Loucy (cell line): ENCODE results near the gene MAP4K2.

Experiments used
- H2AFZ ChIP-seq: fragments of 200-600 bp; sonication (generic); 2 replicates; pipeline ENCODE4 v1.6.0; 2016; ENCODE audit warnings: antibody characterized with exemption, mild to moderate bottlenecking, low read length, moderate library complexity
- H3F3A ChIP-seq: fragments of 200-600 bp; 2 replicates; pipeline ENCODE4 v1.6.0; 2016; ENCODE audit warnings: antibody characterized with exemption, low read depth, mild to moderate bottlenecking
- H3K27me3 ChIP-seq: fragments of 200-600 bp; sonication (generic); 2 replicates; pipeline ENCODE4 v1.6.1; 2014; ENCODE audit warnings: low read length, mild to moderate bottlenecking; ENCODE audit not compliant: insufficient read depth, poor library complexity, severe bottlenecking
- H3K36me3 ChIP-seq: fragments of 200-600 bp; sonication (generic); 2 replicates; pipeline ENCODE4 v1.6.1; 2016; ENCODE audit warnings: low read length; ENCODE audit not compliant: insufficient read depth
- H3K4me1 ChIP-seq: fragments of 200-600 bp; sonication (generic); 2 replicates; pipeline ENCODE4 v1.5.1; 2014; ENCODE audit warnings: low read length, mild to moderate bottlenecking; ENCODE audit not compliant: insufficient read depth, poor library complexity, severe bottlenecking
- H3K4me2 ChIP-seq: fragments of 200-600 bp; sonication (generic); 2 replicates; pipeline ENCODE4 v1.6.0; 2014; ENCODE audit warnings: antibody characterized with exemption, low read length, low read depth, mild to moderate bottlenecking; ENCODE audit not compliant: poor library complexity, severe bottlenecking
- H3K4me3 ChIP-seq: fragments of 200-600 bp; sonication (generic); 2 replicates; pipeline ENCODE4 v1.5.1; 2014; ENCODE audit warnings: low read length, mild to moderate bottlenecking, mixed read lengths; ENCODE audit not compliant: poor library complexity, severe bottlenecking
- H3K79me2 ChIP-seq: fragments of 200-600 bp; sonication (generic); 2 replicates; pipeline ENCODE4 v1.6.1; 2014; ENCODE audit warnings: low read length; ENCODE audit not compliant: insufficient read depth
- H3K9ac ChIP-seq: fragments of 200-600 bp; sonication (generic); 2 replicates; pipeline ENCODE4 v1.6.0; 2014; ENCODE audit warnings: mild to moderate bottlenecking, low read depth, low read length, moderate library complexity; ENCODE audit not compliant: poor library complexity, severe bottlenecking
- H3K9me2 ChIP-seq: fragments of 200-600 bp; sonication (generic); replicated peaks from 2 replicates; pipeline ENCODE4 v1.6.1; 2016; ENCODE audit warnings: low read depth, low read length, mixed read lengths
- H3K9me3 ChIP-seq: fragments of 200-600 bp; sonication (generic); 2 replicates; pipeline ENCODE4 v1.6.1; 2014; ENCODE audit warnings: mild to moderate bottlenecking, antibody characterized with exemption, low read length, low read depth; ENCODE audit not compliant: insufficient read depth
- H4K20me1 ChIP-seq: fragments of 200-600 bp; sonication (generic); 2 replicates; pipeline ENCODE4 v1.6.0; 2014; ENCODE audit warnings: antibody characterized with exemption, low read length, mild to moderate bottlenecking; ENCODE audit not compliant: insufficient read depth, poor library complexity, severe bottlenecking
- EZH2phosphoT487 ChIP-seq: fragments of 200-600 bp; IDR thresholded peaks from 2 replicates; pipeline ENCODE4 v1.6.1; 2018; ENCODE audit warnings: antibody characterized with exemption, mild to moderate bottlenecking, moderate library complexity, borderline replicate concordance
- TF ChIP-seq, protein P1 (sequence below): fragments of 200-600 bp; sonication (generic); conservative IDR thresholded peaks from 2 replicates; pipeline ENCODE4 v1.5.1; 2014; ENCODE audit warnings: mild to moderate bottlenecking, antibody characterized with exemption, low read length

Gene MAP4K2

GRCh38 chr11:64770120-64770519 is 32.9 kb downstream of the MAP4K2 start:
- no peak overlapping the region for H3K4me3 ChIP-seq
- H4K20me1 ChIP-seq, result peaks cover 98% of the 10 kb centered on the region
- H3F3A ChIP-seq, result peaks cover 38% of the 10 kb centered on the region
- H3K9me3 ChIP-seq, result no peaks in the 10 kb centered on the region
- H3K27me3 ChIP-seq, result no peaks in the 10 kb centered on the region
- H2AFZ ChIP-seq, result no peak overlapping the region
- H3K4me2 ChIP-seq, result no peak overlapping the region
- no peaks in the 10 kb centered on the region for H3K9me2 ChIP-seq
- peaks cover 52% of the 10 kb centered on the region for H3K4me1 ChIP-seq
- no peak overlapping the region for H3K9ac ChIP-seq
- TF ChIP-seq, protein P1, sequence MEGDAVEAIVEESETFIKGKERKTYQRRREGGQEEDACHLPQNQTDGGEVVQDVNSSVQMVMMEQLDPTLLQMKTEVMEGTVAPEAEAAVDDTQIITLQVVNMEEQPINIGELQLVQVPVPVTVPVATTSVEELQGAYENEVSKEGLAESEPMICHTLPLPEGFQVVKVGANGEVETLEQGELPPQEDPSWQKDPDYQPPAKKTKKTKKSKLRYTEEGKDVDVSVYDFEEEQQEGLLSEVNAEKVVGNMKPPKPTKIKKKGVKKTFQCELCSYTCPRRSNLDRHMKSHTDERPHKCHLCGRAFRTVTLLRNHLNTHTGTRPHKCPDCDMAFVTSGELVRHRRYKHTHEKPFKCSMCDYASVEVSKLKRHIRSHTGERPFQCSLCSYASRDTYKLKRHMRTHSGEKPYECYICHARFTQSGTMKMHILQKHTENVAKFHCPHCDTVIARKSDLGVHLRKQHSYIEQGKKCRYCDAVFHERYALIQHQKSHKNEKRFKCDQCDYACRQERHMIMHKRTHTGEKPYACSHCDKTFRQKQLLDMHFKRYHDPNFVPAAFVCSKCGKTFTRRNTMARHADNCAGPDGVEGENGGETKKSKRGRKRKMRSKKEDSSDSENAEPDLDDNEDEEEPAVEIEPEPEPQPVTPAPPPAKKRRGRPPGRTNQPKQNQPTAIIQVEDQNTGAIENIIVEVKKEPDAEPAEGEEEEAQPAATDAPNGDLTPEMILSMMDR, result no peak
- TF ChIP-seq EZH2phosphoT487, result no peak
- peaks cover 98% of the 10 kb centered on the region for H3K36me3 ChIP-seq
- H3K79me2 ChIP-seq, result peaks cover 93% of the 10 kb centered on the region

GRCh38 chr11:64769283-64769682 is 33.7 kb downstream of the MAP4K2 start:
- Histone ChIP-seq H3K36me3 (peaks cover 98% of the 10 kb centered on the region), H3K4me2 (no peak overlapping the region), H3K27me3 (no peaks in the 10 kb centered on the region), H4K20me1 (peaks cover 99% of the 10 kb centered on the region), H3K9me3 (no peaks in the 10 kb centered on the region), H3K9ac (no peak overlapping the region), H3K4me3 (no peak overlapping the region), H3F3A (peaks cover 44% of the 10 kb centered on the region), H3K9me2 (no peaks in the 10 kb centered on the region), H3K4me1 (peaks cover 54% of the 10 kb centered on the region), H3K79me2 (peaks cover 93% of the 10 kb centered on the region), H2AFZ (no peak overlapping the region)
- TF ChIP-seq EZH2phosphoT487, result no peak
- TF ChIP-seq, protein P1, result no peak

- no peaks in the 10 kb centered on the region for H3K9me3 ChIP-seq
- no peak overlapping the region for H3K9ac ChIP-seq
- peaks cover 99% of the 10 kb centered on the region for H4K20me1 ChIP-seq
- no peak overlapping the region for H3K4me3 ChIP-seq
- no peak for TF ChIP-seq EZH2phosphoT487
- TF ChIP-seq, protein P1, result no peak
- peaks cover 54% of the 10 kb centered on the region for H3K4me1 ChIP-seq
- peaks cover 90% of the 10 kb centered on the region for H3K79me2 ChIP-seq
- H3K36me3 ChIP-seq, result peaks cover 96% of the 10 kb centered on the region
- no peak overlapping the region for H3K4me2 ChIP-seq
- H3K27me3 ChIP-seq, result no peaks in the 10 kb centered on the region
- H3F3A ChIP-seq, result peaks cover 51% of the 10 kb centered on the region
- no peak overlapping the region for H2AFZ ChIP-seq
- no peaks in the 10 kb centered on the region for H3K9me2 ChIP-seq
Measured at GRCh38 chr11:64768300-64768694, 34.7 kb downstream of the MAP4K2 start.
